Measurements from ENCODE around the gene ST6GALNAC4.

The ST6GALNAC4 gene

DNA sequence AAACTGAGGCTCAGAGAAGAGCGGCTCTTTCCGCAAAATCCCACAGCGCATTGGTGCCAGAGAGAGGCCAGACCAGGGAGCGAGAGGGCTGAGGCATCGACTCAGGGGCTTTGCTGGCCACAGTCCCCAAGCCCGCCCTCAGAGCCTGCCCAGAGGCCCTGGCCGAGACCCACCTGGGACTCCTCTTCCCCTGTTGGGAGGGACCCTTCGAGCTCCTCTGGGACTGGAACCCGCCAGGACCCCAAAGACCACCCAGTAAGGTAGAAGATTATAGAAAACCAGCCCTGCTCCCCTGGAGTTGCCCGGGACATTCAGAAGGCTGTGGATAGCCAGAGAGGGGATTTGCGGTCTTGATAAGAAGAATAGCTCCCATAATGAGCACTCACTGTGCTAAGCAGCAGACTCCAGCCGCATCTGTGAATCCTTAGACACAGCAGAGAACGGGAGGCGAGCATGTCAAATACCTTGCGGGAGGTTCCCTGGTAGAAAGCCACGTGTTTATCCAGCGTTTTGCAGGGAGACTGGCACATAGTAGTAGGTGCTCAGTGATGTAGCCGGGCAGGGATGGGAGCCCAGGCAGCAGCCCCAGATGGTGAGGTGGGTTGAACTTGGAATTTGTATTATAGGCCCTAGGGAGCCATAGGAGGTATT is 38.7 kb downstream of the ST6GALNAC4 start:
- Histone ChIP-seq H3K9me3 (ENCODE audit: control insufficient read depth, insufficient read depth, low read depth, low read length) (no peaks in the 10 kb centered on the region), H3K4me3 (ENCODE audit: low read depth, low read length) (peak overlapping the region; percentile 55), H3K4me1 (ENCODE audit: control insufficient read depth, insufficient read depth, low read length) (no peaks in the 10 kb centered on the region; the same call in 1 of the 2 replicates), H3K27ac (ENCODE audit: extremely low read depth, low read depth, low read length) (peak overlapping the region; percentile 32; the same call in 1 of the 2 replicates), H3K36me3 (ENCODE audit: control insufficient read depth in 2 of 2, insufficient read depth in 1 of 2, low read length in 2 of 2) (peaks cover 0 to 8% of the 10 kb centered on the region in 2 experiments; a peak in 1 of 3 replicates)
- POLR2A ChIA-PET, result interaction anchor here (0.6 to 0.8 kb wide), 2 partner anchors 93 to 235 kb away, joined by 3 read pairs; partner anchors contain the start of gene CDK9
- TF ChIP-seq ZNF530 (tag by site-specific recombination; IDR thresholded peaks at IDR 0.05; ENCODE audit: low read depth), result no peak
- TF ChIP-seq ZNF16 (tag by site-specific recombination; IDR thresholded peaks at IDR 0.05; ENCODE audit: low read depth), result peak; percentile 94; the same call in 1 of the 2 replicates
- TF ChIP-seq ZNF830 (tag by site-specific recombination; IDR thresholded peaks at IDR 0.05; ENCODE audit: low read depth), result no peak
- TF ChIP-seq ZNF114 (tag by site-specific recombination; IDR thresholded peaks at IDR 0.05), result no peak
- TF ChIP-seq ZNF544 (tag by site-specific recombination; IDR thresholded peaks at IDR 0.05), result no peak
- no peak for TF ChIP-seq ZNF140 (tag by site-specific recombination; IDR thresholded peaks at IDR 0.05)
- TF ChIP-seq WT1 (tag by site-specific recombination; IDR thresholded peaks at IDR 0.05), result 0 out of 2 replicates have a peak, but pooled peaks have one; percentile 39
- TF ChIP-seq, protein P1, sequence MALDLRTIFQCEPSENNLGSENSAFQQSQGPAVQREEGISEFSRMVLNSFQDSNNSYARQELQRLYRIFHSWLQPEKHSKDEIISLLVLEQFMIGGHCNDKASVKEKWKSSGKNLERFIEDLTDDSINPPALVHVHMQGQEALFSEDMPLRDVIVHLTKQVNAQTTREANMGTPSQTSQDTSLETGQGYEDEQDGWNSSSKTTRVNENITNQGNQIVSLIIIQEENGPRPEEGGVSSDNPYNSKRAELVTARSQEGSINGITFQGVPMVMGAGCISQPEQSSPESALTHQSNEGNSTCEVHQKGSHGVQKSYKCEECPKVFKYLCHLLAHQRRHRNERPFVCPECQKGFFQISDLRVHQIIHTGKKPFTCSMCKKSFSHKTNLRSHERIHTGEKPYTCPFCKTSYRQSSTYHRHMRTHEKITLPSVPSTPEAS (tag by site-specific recombination; IDR thresholded peaks at IDR 0.05), result no peak
- 0 out of 2 replicates have a peak, but pooled peaks have one; percentile 10 for TF ChIP-seq ZBTB48 (tag by site-specific recombination; IDR thresholded peaks at IDR 0.05)
- TF ChIP-seq GLIS1 (tag by site-specific recombination; IDR thresholded peaks at IDR 0.05), result 0 out of 2 replicates have a peak, but pooled peaks have one; percentile 5
- no peak for TF ChIP-seq ZNF221 (tag by site-specific recombination; IDR thresholded peaks at IDR 0.05; ENCODE audit: borderline replicate concordance)
- TF ChIP-seq HOXC10 (CRISPR knock-in tag; IDR thresholded peaks at IDR 0.05), result no peak
- TF ChIP-seq ZNF654 (tag by site-specific recombination; IDR thresholded peaks at IDR 0.05; ENCODE audit: low read depth), result no peak
- 0 out of 2 replicates have a peak, but pooled peaks have one; percentile 6 for TF ChIP-seq ZFP37 (tag by site-specific recombination; IDR thresholded peaks at IDR 0.05)
- no peak for TF ChIP-seq INSM2 (tag by site-specific recombination; IDR thresholded peaks at IDR 0.05)
- TF ChIP-seq ZNF660 (tag by site-specific recombination; IDR thresholded peaks at IDR 0.05), result no peak
- TF ChIP-seq ZEB2 (tag by site-specific recombination; IDR thresholded peaks at IDR 0.05), result 0 out of 2 replicates have a peak, but pooled peaks have one; percentile 10
- no peak for TF ChIP-seq ZNF416 (tag by site-specific recombination; IDR thresholded peaks at IDR 0.05)
- peak; percentile 55; the same call in 1 of the 2 replicates for TF ChIP-seq ZBTB17 (tag by site-specific recombination; IDR thresholded peaks at IDR 0.05)
- TF ChIP-seq, protein P2, sequence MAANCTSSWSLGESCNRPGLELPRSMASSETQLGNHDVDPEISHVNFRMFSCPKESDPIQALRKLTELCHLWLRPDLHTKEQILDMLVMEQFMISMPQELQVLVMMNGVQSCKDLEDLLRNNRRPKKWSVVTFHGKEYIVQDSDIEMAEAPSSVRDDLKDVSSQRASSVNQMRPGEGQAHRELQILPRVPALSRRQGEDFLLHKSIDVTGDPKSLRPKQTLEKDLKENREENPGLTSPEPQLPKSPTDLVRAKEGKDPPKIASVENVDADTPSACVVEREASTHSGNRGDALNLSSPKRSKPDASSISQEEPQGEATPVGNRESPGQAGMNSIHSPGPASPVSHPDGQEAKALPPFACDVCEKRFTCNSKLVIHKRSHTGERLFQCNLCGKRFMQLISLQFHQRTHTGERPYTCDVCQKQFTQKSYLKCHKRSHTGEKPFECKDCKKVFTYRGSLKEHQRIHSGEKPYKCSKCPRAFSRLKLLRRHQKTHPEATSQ (tag by site-specific recombination; IDR thresholded peaks at IDR 0.05), result no peak
- TF ChIP-seq PRDM10 (tag by site-specific recombination; IDR thresholded peaks at IDR 0.05), result no peak
- CTCF ChIA-PET, result interaction anchor here (0.5 to 2.5 kb wide), 4 partner anchors 34 to 288 kb away, joined by 3 to 7 read pairs (median 3); partner anchors contain the start of gene TOR2A
